GM19328 (cell line): ENCODE results near the gene LRRC4B.
"Not testable (repeated sequence)": the region's sequence is repeated elsewhere in the genome, so short reads cannot be mapped to it uniquely, and the experiment has no call there.

ENCODE experiments used
- ATAC-seq: cut with Tn5 transposase; IDR thresholded peaks from one replicate; pipeline ENCODE4 v1.9.1; 2021; ENCODE audit warnings: mild to moderate bottlenecking, moderate library complexity; ENCODE audit not compliant: unreplicated experiment

Gene LRRC4B

GRCh38 chr19:50567882-50568727 is at the start of gene LRRC4B:
Gene LRRC4B (minus strand): TSS chr19:50568435. CDS start chr19:50548838, 19,597 bp downstream.
- ATAC-seq: no peak

GRCh38 chr19:50612504-50613404 is 44.5 kb upstream of the LRRC4B start:
- ATAC-seq: not testable (repeated sequence)

- ATAC-seq: no peak
Observed at GRCh38 chr19:50607874-50608785, 39.9 kb upstream of the LRRC4B start.

GRCh38 chr19:50607388-50607787 is 39.2 kb upstream of the LRRC4B start:
- ATAC-seq: no peak

- not testable (repeated sequence) for ATAC-seq
Observed at GRCh38 chr19:50606059-50606836, 38.0 kb upstream of the LRRC4B start.

- not testable (repeated sequence) for ATAC-seq
Observed at GRCh38 chr19:50604264-50605073, 36.2 kb upstream of the LRRC4B start.

- no peak for ATAC-seq
Observed at GRCh38 chr19:50602935-50603334, 34.7 kb upstream of the LRRC4B start.

GRCh38 chr19:50602496-50602895 is 34.3 kb upstream of the LRRC4B start:
- ATAC-seq: no peak

GRCh38 chr19:50602089-50602422 is 33.8 kb upstream of the LRRC4B start:
- no peak for ATAC-seq

- ATAC-seq: no peak
Observed at GRCh38 chr19:50601407-50602088, 33.3 kb upstream of the LRRC4B start.

- no peak for ATAC-seq
Observed at GRCh38 chr19:50599427-50599826, 31.2 kb upstream of the LRRC4B start.

GRCh38 chr19:50590191-50590590 is 22.0 kb upstream of the LRRC4B start:
- no peak for ATAC-seq

- not testable (repeated sequence) for ATAC-seq
Observed at GRCh38 chr19:50581795-50582660, 13.8 kb upstream of the LRRC4B start.

GRCh38 chr19:50580970-50581634 is 12.9 kb upstream of the LRRC4B start:
- no peak for ATAC-seq

GRCh38 chr19:50580240-50580639 is 12.0 kb upstream of the LRRC4B start:
- no peak for ATAC-seq

- not testable (repeated sequence) for ATAC-seq
Observed at GRCh38 chr19:50576769-50577168, 8.5 kb upstream of the LRRC4B start.
